ENCODE data around the gene GMCL1. TPM values are rescaled to one million over a fixed set of nuclear protein-coding genes. Genes with fewer than 3 reads are reported as not detected.

GMCL1 gene
- polyA plus RNA-seq, 4 donors, result 27.4 to 42.1 (median 30.0) TPM

DNA sequence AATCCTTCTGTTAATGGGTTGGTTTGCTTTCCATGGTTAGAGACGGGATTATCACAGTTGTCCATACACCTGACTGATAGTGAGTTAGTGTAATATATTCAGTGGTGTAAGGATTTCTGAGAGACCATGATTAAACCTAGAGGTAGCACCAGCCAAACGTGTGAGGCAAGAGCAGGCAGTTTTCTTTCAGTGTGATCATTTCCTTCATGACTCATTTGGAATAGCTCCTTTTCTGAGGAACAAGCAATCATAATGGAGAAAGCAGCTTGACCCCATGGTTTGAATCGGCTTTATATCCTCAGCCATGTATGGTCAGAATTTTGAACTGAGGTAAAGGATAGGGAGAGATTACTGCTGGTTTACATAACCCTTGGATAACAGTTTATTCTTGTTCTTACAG lies 88.4 kb downstream of the GMCL1 start:
- no peak for DNase-seq (ENCODE audit: low read depth in 4 of 4, low spot score in 2 of 4)

- no peak for DNase-seq (ENCODE audit: low read depth in 4 of 4, low spot score in 2 of 4)
Measured at GRCh38 chr2:69918401-69918800, 88.9 kb downstream of the GMCL1 start.

DNA sequence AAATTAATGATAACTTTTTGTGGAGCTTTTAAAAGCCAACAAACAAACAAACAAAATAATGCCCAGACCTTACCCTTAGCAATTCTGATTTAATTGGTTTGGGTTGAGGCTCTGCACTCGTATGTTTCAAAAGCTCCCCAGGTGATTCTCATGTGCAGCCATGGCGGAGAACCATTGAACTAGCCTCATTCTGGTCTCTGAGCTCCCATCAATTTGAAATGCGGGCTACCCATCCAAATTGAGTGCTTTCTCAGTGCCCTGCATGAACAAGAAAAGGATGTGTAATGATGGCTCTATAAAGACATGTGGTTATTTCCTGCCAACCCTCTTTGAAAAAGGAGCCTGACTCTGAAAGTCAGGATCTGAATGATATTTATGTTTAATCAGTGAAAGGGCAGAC lies 93.7 kb downstream of the GMCL1 start:
- DNase-seq (ENCODE audit: low read depth in 4 of 4, low spot score in 2 of 4), result no peak

DNA sequence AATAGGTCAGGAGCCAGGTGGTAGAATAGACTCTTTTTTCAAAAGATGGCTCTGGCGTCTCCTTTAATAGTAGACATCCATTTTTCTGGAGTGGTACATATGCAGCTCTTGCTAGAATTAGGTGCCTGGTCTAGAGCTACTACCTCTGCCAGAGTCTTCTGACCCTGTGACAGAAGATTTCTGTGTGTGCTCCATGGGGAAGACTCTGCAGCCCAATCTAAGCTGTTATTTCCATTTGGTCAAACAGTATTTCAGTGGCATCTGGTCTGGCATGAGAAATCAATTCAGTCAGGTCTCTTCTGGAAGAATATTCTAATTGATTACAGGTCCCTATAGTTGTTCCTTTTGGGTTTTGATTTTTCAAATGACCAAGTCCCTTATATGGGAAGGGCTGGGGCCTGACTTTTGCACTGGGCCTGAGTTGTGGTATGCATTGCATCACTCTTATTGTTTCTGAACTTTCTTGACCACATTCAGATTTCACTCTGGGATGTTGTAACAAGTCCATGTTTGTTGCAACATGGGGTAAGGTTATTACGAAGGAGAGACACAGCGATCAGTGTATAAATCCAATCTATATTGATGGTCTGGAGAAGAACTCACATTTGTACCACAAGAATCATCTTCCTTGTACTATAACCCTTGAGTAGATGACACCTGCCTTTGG lies 97.5 kb downstream of the GMCL1 start:
- DNase-seq (ENCODE audit: low read depth in 4 of 4, low spot score in 2 of 4), result no peak

Other genes with a start within 250 kb of the GMCL1 start
- 10 to 100 TPM; 16.0 to 26.9 (median 20.8) TPM for gene AAK1, start 185.9 kb upstream of the GMCL1 start, polyA plus RNA-seq (ENCODE audit: insufficient read length in 4 of 4)
- gene ANXA4, start 87.5 kb upstream of the GMCL1 start, polyA plus RNA-seq (ENCODE audit: insufficient read length in 4 of 4), result 100 to 1,000 TPM; 234 to 296 (median 249) TPM
- 10 to 100 TPM; 67.1 to 78.3 (median 71.1) TPM for gene SNRNP27, start 64.3 kb downstream of the GMCL1 start, polyA plus RNA-seq (ENCODE audit: insufficient read length in 4 of 4)
- 10 to 100 TPM in 3 of 4 donors, 1 to 10 TPM in 1; 8.9 to 13.7 (median 12.6) TPM for gene MXD1, start 85.4 kb downstream of the GMCL1 start, polyA plus RNA-seq (ENCODE audit: insufficient read length in 4 of 4)
- gene ASPRV1, start 132.0 kb downstream of the GMCL1 start, polyA plus RNA-seq (ENCODE audit: insufficient read length in 4 of 4), result 1 to 10 TPM; 3.6 to 5.2 (median 4.5) TPM

All from left renal cortex interstitium (tissue), 4 donors.